GM19324 (cell line): Measurements from ENCODE around the gene ADGRG2.

Experiments used
- ATAC-seq: cut with Tn5 transposase; IDR thresholded peaks from one replicate; pipeline ENCODE4 v1.9.1; 2021; ENCODE audit warnings: mild to moderate bottlenecking, moderate library complexity; ENCODE audit not compliant: unreplicated experiment, low FRiP score

Gene ADGRG2

DNA sequence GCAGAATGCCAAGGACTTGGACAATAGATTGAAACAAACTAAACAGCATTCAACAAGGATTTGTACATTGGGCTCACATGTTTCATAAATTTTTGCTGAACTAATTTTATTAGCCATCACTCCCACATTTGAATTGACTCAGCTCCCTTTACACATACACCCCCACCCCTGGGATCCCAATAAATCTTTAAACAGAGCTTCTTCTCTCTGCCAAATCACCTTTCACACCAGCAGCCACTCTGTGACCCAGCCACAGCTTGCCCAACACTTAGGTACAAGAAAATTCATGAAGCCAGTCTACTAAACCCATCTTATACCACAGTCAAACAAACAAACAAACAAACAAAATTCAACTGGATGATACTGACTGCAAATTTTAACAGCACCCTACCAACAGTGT, 159.9 kb downstream of the ADGRG2 start:
- ATAC-seq = no peak

DNA sequence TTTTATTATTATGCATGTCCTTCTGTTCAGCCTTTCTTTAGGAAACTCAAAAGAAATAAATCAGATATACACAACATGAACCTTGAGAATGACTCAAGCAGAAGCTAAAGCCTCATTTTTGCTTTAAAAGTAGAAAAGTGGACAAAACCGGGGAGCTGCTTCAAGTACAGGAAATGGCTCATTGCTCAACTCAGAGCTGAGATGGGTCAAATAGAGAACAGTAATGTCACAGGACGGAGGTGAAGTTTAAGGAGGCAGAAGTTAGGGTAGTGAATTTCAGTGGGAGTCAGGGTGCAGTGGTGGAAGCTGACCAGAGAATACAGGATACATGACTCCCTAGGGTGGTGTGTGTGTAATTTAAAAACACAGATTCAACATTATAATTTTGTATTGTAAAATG, 160.6 kb downstream of the ADGRG2 start:
- ATAC-seq = no peak

DNA sequence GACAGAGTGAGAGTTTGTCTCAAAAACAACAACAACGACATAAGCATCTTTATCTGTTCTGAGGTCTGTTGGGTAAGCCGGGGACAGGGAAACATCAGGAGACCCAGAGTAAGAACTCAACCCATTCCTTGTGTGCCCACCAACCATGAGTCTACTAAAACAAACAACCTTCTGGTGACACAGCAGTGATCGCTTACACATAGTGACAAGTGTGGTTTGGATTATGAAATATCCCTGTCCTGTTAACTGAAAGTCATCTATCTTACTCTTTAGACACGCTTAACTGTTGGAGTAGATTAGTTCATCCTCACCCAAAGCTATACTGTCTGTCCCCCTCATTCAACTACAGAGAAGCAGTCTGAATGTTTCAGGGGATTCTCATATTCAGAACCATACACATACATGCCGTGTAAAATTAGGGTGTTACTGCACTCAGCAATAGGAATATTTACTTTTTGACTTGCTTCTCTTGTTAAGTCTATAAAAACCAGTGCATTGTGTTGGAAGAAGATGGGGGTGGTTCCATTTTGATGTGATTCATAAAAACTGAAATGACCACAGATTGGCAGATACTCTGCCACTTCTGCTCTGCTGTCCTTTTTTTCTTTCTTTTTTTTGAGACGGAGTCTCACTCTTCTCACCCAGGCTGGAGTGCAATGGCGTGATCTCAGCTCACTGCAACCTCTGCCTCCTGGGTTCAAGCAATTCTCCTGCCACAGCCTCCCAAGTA, 165.8 kb downstream of the ADGRG2 start:
- ATAC-seq = no peak

DNA sequence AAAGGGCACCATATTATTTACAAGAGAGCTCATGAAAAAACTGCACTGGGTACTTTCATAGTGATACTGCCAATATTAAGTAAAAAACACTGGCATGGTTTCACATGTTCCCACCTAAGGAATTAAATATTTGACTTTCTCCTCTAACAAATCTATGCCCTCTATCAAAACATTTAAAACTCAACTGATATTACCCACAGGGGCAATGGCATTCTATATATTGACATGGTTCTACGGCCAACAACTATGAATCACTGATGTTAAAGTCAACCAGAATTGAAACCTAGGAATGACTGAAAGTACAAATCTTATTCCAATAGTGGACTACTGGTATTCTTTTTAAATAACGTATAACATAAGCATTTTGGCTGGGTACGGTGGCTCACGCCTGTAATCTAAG, 166.6 kb downstream of the ADGRG2 start:
- no peak for ATAC-seq

DNA sequence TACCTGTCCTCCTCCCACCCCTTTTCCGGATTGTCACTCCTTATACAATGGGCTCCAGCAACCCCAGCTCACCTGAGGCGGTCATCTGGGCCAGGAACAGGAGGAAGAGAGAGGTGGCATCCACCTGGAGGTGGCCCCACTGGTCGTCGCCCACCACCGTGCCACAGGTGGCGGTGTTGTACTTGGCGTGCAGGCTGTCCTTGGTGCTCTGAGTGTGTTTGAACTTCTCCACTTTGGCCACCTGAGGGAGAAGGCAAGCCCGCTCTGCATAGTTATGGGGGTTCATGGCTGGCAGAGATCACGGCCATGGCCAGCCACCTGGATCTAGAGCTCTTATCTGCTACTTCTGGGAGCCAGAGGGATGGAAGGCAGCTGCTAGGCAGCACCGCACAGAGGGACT, 171.2 kb downstream of the ADGRG2 start:
- ATAC-seq = no peak

GRCh38 chrX:18949944-18950301, 172.3 kb downstream of the ADGRG2 start:
- no peak for ATAC-seq

DNA sequence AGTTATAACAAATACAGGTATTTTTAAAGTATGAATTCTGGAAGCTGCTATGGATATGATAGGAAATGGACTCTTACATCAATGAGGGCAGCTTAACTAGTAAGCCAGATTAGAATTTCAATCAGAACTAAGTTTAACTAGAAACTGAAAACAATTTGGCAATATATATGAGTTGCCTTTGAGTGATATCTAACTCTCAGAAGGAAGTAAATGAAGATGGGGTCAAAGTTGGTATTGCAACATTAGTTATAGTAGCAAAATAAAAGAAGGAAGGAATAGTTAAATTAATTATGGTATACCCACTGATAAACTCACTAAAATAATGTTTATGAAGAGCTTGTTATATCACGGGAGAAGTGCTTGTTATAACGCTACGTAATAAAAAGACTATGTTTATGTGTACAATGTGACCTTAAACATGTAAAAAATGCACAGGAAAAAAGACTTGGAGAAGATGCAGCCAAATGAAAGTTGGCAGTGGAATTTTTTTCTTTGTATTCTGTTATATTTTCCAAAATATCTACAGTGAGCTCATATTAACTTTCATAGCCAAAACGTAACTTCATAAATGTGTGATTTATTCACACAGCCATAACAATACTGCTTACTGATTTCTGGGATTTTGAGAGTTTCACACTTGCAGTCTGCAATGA, 172.9 kb downstream of the ADGRG2 start:
- no peak for ATAC-seq

GRCh38 chrX:18946611-18947010, 175.7 kb downstream of the ADGRG2 start:
- ATAC-seq = no peak

- no peak for ATAC-seq
These were observed 176.1 kb downstream of the ADGRG2 start for GRCh38 chrX:18946157-18946556.

DNA sequence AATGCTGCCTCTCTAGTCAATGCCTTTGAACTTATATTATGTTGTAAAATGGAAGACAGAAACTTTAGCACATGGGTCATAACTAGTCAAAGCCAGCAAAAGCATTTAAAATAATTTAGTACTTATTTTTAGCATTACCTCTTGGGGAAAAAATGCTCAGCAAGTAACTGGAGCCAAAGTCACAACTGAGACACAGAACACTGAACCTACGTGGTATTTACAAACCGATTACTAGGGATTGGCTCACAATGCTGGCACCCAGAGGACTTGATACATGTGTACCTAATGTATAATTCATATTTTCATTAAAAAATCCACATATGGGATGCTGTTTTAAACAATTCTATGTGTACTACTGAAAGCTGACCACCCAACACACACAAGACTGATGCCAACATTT, 176.8 kb downstream of the ADGRG2 start:
- no peak for ATAC-seq

GRCh38 chrX:18944482-18944881, 177.8 kb downstream of the ADGRG2 start:
- ATAC-seq = no peak

DNA sequence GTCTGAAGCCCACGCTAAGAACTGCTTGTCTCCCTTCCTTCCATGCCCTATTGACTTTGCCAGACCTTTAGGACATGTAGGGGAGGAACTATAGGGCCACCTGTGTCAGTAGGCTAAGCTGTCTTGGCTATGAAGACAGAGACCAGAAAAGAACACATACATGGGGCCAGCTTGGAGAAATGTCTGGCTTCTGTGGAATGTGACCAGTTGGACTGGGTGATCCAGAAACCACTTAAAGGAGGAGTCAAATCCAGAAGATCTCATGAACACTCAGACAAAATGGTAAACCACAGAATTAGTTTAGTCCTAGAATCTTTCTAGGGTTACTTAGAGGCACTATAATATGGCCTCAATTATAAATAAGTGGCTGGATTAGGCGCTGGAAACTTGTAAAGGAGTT, 180.4 kb downstream of the ADGRG2 start:
- no peak for ATAC-seq
